B cell (primary cell): Measurements from ENCODE around the gene RRP1. TPM values are rescaled to one million over a fixed set of nuclear protein-coding genes. Genes with fewer than 3 reads are reported as not detected.

Experiments
- ATAC-seq: fragments of 200-7000 bp; cut with Tn5 transposase; one replicate; pipeline ENCODE4 v1.10.0; 2021; ENCODE audit warnings: low read depth, mild to moderate bottlenecking, moderate number of reproducible peaks, moderate library complexity
- CTCF ChIA-PET: fragments of 350-600 bp; sonication (Branson Sonifier 250); formaldehyde crosslinking; loops from one replicate; lab custom pipeline; 2021; ENCODE audit warnings: antibody characterized with exemption, inconsistent platforms; lab: Charles Lee
- POLR2A ChIA-PET: fragments of 350-600 bp; sonication (Branson Sonifier 250); formaldehyde crosslinking; loops from one replicate; lab custom pipeline; 2021; ENCODE audit warnings: antibody characterized with exemption; lab: Charles Lee
- DNase-seq: peaks from one replicate; pipeline ENCODE4 v3.0.0; 2013
- H2AFZ ChIP-seq: 2 replicates; pipeline ENCODE4 v1.6.1; 2012; ENCODE audit warnings: mild to moderate bottlenecking, low read depth, low read length; ENCODE audit not compliant: insufficient read depth, poor library complexity, severe bottlenecking
- H3K27ac ChIP-seq, 2 donors: 1 replicate in 1 of 2; 2 replicates in 1 of 2; pipeline ENCODE4 v1.5.1; 2012 to 2013; ENCODE audit warnings: low read length in 2 of 2, mild to moderate bottlenecking in 2 of 2, moderate library complexity in 1 of 2
- H3K27me3 ChIP-seq, 4 experiments: fragments of 200-600 bp in 1 of 4; sonication (generic) in 1 of 4; replicated peaks in 1 of 4; 1 replicate in 2 of 4; 2 replicates in 2 of 4; pipeline versions ENCODE4 v1.6.1 to v1.7.0; 2013 to 2016; ENCODE audit warnings: low read length in 3 of 4, mild to moderate bottlenecking in 2 of 4, mixed read lengths in 1 of 4, moderate library complexity in 1 of 4; ENCODE audit not compliant: insufficient read depth in 4 of 4, control insufficient read depth in 3 of 4; ENCODE audit errors: control extremely low read depth in 1 of 4
- H3K36me3 ChIP-seq, 2 experiments: replicated peaks in 1 of 2; 1 replicate in 1 of 2; 2 replicates in 1 of 2; pipeline versions ENCODE4 v1.6.1 to v1.7.1; 2013; ENCODE audit warnings: low read length in 1 of 2; ENCODE audit not compliant: insufficient read depth in 2 of 2, control insufficient read depth in 1 of 2; ENCODE audit errors: control extremely low read depth in 1 of 2, extremely low read depth in 1 of 2
- H3K4me1 ChIP-seq, 2 donors: fragments of 200-600 bp in 1 of 2; sonication (generic) in 1 of 2; 1 replicate in 1 of 2; 2 replicates in 1 of 2; pipeline versions ENCODE4 v1.5.1 to v1.6.1; 2013 to 2017; ENCODE audit warnings: low read length in 2 of 2; ENCODE audit not compliant: control insufficient read depth in 2 of 2, insufficient read depth in 2 of 2
- H3K4me2 ChIP-seq: replicated peaks from 2 replicates; pipeline ENCODE3; 2012; ENCODE audit warnings: mild to moderate bottlenecking, low read depth, low read length; ENCODE audit not compliant: poor library complexity, severe bottlenecking
- H3K4me3 ChIP-seq, 5 experiments: fragments of 200-600 bp in 1 of 5; sonication (generic) in 1 of 5; 1 replicate in 3 of 5; 2 replicates in 2 of 5; pipeline versions ENCODE4 v1.5.1 to v1.7.0; 2011 to 2016; ENCODE audit warnings: low read length in 4 of 5, mild to moderate bottlenecking in 4 of 5, low read depth in 2 of 5, control low read depth in 1 of 5, moderate library complexity in 1 of 5; ENCODE audit not compliant: insufficient read depth in 1 of 5; ENCODE audit errors: control extremely low read depth in 1 of 5, extremely low read depth in 1 of 5
- H3K79me2 ChIP-seq: fragments of 200-600 bp; sonication (generic); one replicate; pipeline ENCODE4 v1.6.0; 2016; ENCODE audit warnings: low read length; ENCODE audit not compliant: control insufficient read depth, insufficient read depth
- H3K9ac ChIP-seq: fragments of 200-600 bp; sonication (generic); 2 replicates; pipeline ENCODE4 v1.6.1; 2017; ENCODE audit warnings: mild to moderate bottlenecking, low read length, moderate library complexity
- H3K9me3 ChIP-seq, 3 donors: one replicate each; pipeline versions ENCODE4 v1.6.1 to v1.7.1; 2013; ENCODE audit warnings: low read length in 2 of 3; ENCODE audit not compliant: control insufficient read depth in 2 of 3, insufficient read depth in 1 of 3; ENCODE audit errors: control extremely low read depth in 1 of 3
- H4K20me1 ChIP-seq: 2 replicates; pipeline ENCODE4 v1.6.0; 2012; ENCODE audit warnings: mild to moderate bottlenecking, low read length; ENCODE audit not compliant: insufficient read depth, control insufficient read depth, poor library complexity, severe bottlenecking
- H3K27ac Mint-ChIP-seq: one replicate; pipeline ENCODE4 v1.8.0; 2021; ENCODE audit warnings: mixed read lengths
- H3K27me3 Mint-ChIP-seq: one replicate; pipeline ENCODE4 v1.8.0; 2021; ENCODE audit warnings: mixed read lengths
- H3K4me1 Mint-ChIP-seq: one replicate; pipeline ENCODE4 v1.8.0; 2021; ENCODE audit warnings: mixed read lengths
- H3K4me3 Mint-ChIP-seq: one replicate; pipeline ENCODE4 v1.8.0; 2021; ENCODE audit warnings: mixed read lengths
- H3K9me3 Mint-ChIP-seq: one replicate; pipeline ENCODE4 v1.8.0; 2022; ENCODE audit warnings: mixed read lengths; ENCODE audit not compliant: insufficient read depth
- CTCF ChIP-seq: fragments of 200-600 bp; IDR thresholded peaks from one replicate; pipeline ENCODE4 v1.8.0; 2022; ENCODE audit warnings: antibody characterized with exemption, mild to moderate bottlenecking
- EZH2 ChIP-seq: IDR thresholded peaks from 2 replicates; pipeline ENCODE4 v1.6.1; 2012; ENCODE audit warnings: borderline replicate concordance, low read depth, mild to moderate bottlenecking, moderate library complexity, low read length; ENCODE audit not compliant: insufficient read depth, poor library complexity, severe bottlenecking
- WGBS: methylation state at CpG from one replicate; pipeline ENCODE4 v1.1.5; 2013; ENCODE audit warnings: missing lambda C conversion rate; ENCODE audit not compliant: insufficient coverage; 5-methylcytosine and 5-hydroxymethylcytosine counted together
- intact Hi-C: fragments of 100-400 bp; cut with micrococcal nuclease; formaldehyde crosslinking; loops from one replicate; pipeline ENCODE4 v1.10.0; 2022
- polyA plus RNA-seq: library from polyadenylated mRNA; depleted of rRNA; stranded (reverse); fragments of >200 nt; gene quantifications from 2 replicates; pipeline ENCODE4 v1.2.3, GENCODE V29; 2012
- total RNA-seq, 2 donors: library from RNA; stranded (reverse); fragments of 120-200 nt in 1 of 2; gene quantifications; 1 replicate in 1 of 2; 2 replicates in 1 of 2; pipeline versions ENCODE4 v1.2.3 to v1.2.4, GENCODE V29; 2013 to 2022

Gene RRP1
- total and polyA plus RNA-seq, 2 donors (not counting 1 experiment from before 2014, with no cell fraction given) = 9.6 to 27.8 TPM

DNA sequence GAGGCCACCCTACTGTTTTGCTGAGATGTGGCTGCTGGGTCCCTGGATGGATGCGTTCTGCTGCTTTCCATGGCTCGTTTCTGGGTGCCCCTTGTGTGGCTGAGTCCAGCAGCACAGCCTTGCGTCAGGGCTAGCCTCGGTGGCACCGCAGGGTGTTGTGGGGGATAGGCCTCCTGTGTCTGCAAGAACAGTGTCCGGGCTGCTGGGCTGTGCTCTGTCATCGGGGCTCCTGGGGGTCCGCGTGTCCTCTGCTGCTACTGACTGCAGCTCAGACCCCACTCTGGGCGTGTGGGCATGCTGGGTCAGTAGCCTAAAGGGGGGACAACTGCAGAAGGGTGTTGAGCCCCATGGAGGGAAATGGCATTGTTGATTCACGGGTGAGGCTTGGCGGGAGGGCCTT lies 4.9 kb downstream of the RRP1 start:
- H3K9me3 ChIP-seq = no peaks in the 10 kb centered on the region
- Mint-ChIP-seq H3K27ac (no peak overlapping the region), H3K9me3 (no peaks in the 10 kb centered on the region), H3K4me1 (peaks cover 12% of the 10 kb centered on the region), H3K4me3 (no peak overlapping the region), H3K27me3 (no peaks in the 10 kb centered on the region)
- H3K36me3 ChIP-seq = peaks cover 0 to 69% of the 10 kb centered on the region in 2 experiments
- no peak overlapping the region for H3K9ac ChIP-seq
- DNase-seq (no peak), ATAC-seq (no peak)
- intact Hi-C loops = no loop called here
- no peak for TF ChIP-seq CTCF
- TF ChIP-seq EZH2 = no peak
- H3K4me1 ChIP-seq = peaks cover 9 to 16% of the 10 kb centered on the region in 2 donors
- H3K4me3 ChIP-seq = no peak overlapping the region
- peaks cover 47% of the 10 kb centered on the region for H3K79me2 ChIP-seq
- POLR2A ChIA-PET = no interaction called here
- H2AFZ ChIP-seq = no peak overlapping the region
- H3K27me3 ChIP-seq = no peaks in the 10 kb centered on the region
- H3K4me2 ChIP-seq = no peak overlapping the region
- H3K27ac ChIP-seq = no peak overlapping the region
- H4K20me1 ChIP-seq = peaks cover 33% of the 10 kb centered on the region
- CTCF ChIA-PET = no interaction called here
- WGBS = 84% methylated on average over 12 of the region's 12 CpGs

DNA sequence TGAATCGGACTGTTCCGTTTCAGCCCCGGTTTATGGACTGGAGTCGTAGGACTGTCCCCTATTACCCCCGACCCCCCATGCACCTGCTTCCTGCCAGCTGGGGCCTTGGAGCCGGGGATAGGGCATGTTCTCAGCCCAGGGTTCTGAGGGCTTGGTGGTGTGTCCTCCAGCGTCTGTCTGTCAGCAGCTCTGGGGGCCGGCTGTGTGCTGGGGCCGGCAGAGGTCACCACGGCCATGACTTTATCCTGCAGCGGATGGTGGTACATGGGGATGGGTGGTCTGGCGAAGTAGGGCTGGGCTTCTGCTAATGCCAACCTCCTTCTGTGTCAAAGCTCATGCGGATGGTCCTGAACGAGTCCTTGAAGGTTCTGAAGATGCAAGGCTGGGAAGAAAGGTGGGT lies 5.5 kb downstream of the RRP1 start:
- Histone ChIP-seq H2AFZ (no peak overlapping the region), H3K79me2 (peaks cover 42% of the 10 kb centered on the region), H3K9me3 (no peaks in the 10 kb centered on the region), H3K4me3 (no peak overlapping the region), H3K4me1 (peaks cover 9 to 15% of the 10 kb centered on the region in 2 donors), H3K36me3 (peaks cover 0 to 73% of the 10 kb centered on the region in 2 experiments), H3K9ac (no peak overlapping the region), H3K27ac (no peak overlapping the region), H3K4me2 (no peak overlapping the region), H4K20me1 (peaks cover 30% of the 10 kb centered on the region), H3K27me3 (no peaks in the 10 kb centered on the region)
- Mint-ChIP-seq H3K27me3 (no peaks in the 10 kb centered on the region), H3K4me1 (peaks cover 11% of the 10 kb centered on the region), H3K9me3 (no peaks in the 10 kb centered on the region), H3K27ac (no peak overlapping the region), H3K4me3 (no peak overlapping the region)
- CTCF ChIA-PET = no interaction called here
- intact Hi-C loops = no loop called here
- TF ChIP-seq CTCF (no peak), EZH2 (no peak)
- ATAC-seq (no peak), DNase-seq (no peak)
- WGBS = 95% methylated on average over 14 of the region's 14 CpGs
- POLR2A ChIA-PET = no interaction called here
